ENCODE data around the gene CNTLN. TPM values are rescaled to one million over a fixed set of nuclear protein-coding genes. Genes with fewer than 3 reads are reported as not detected.

Gene CNTLN
- total and polyA plus RNA-seq, 4 donors = 2.1 to 30.3 (median 4.0) TPM

GRCh38 chr9:17453751-17454150 lies 318.9 kb downstream of the CNTLN start:
- Histone ChIP-seq H3K4me3 (no peak overlapping the region), H3K4me1 (ENCODE audit: control insufficient read depth in 5 of 5, insufficient read depth in 5 of 5, low read length in 5 of 5) (peaks cover 0 to 2% (median 0%) of the 10 kb centered on the region in 5 donors), H3K9ac (ENCODE audit: insufficient read depth in 1 of 2, low read length in 2 of 2) (no peak overlapping the region), H3K27ac (ENCODE audit: low read depth in 1 of 2, low read length in 1 of 2) (no peak overlapping the region), H3K27me3 (ENCODE audit: control insufficient read depth in 3 of 3, insufficient read depth in 3 of 3, low read length in 2 of 3) (no peaks in the 10 kb centered on the region), H3K9me3 (ENCODE audit: control insufficient read depth in 4 of 4, insufficient read depth in 3 of 4, low read length in 3 of 4) (peaks cover 0 to 3% (median 0%) of the 10 kb centered on the region in 4 donors), H3K36me3 (ENCODE audit: control insufficient read depth in 4 of 4, insufficient read depth in 4 of 4, low read length in 4 of 4) (no peaks in the 10 kb centered on the region)
- 95 to 97% methylated on average over 5 of the region's 5 CpGs for WGBS, 2 donors
- no peak for ATAC-seq (ENCODE audit: insufficient read depth, low FRiP score)
- DNase-seq = no peak
- TF ChIP-seq CTCF (IDR thresholded peaks at IDR 0.05; ENCODE audit: control extremely low read depth, extremely low read depth) = no peak

GRCh38 chr9:17462869-17463464 lies 328.1 kb downstream of the CNTLN start:
- peak; percentile 53 for TF ChIP-seq CTCF (IDR thresholded peaks at IDR 0.05; ENCODE audit: control extremely low read depth, extremely low read depth)
- peak; percentile 58 for ATAC-seq (ENCODE audit: insufficient read depth, low FRiP score)
- peaks cover 0 to 10% (median 2%) of the 10 kb centered on the region in 4 donors for H3K36me3 ChIP-seq (ENCODE audit: control insufficient read depth in 4 of 4, insufficient read depth in 4 of 4, low read length in 4 of 4)
- DNase-seq = peak; percentile 39 to 89 (median 81)
- H3K4me1 ChIP-seq (ENCODE audit: control insufficient read depth in 5 of 5, insufficient read depth in 5 of 5, low read length in 5 of 5) = no peaks in the 10 kb centered on the region
- no peak overlapping the region for H3K4me3 ChIP-seq
- no peak overlapping the region for H3K9ac ChIP-seq (ENCODE audit: insufficient read depth in 1 of 2, low read length in 2 of 2)
- H3K27ac ChIP-seq (ENCODE audit: low read depth in 1 of 2, low read length in 1 of 2) = no peak overlapping the region
- no peaks in the 10 kb centered on the region for H3K9me3 ChIP-seq (ENCODE audit: control insufficient read depth in 4 of 4, insufficient read depth in 3 of 4, low read length in 3 of 4)
- 53 to 62% methylated on average over 5 of the region's 5 CpGs for WGBS, 2 donors
- H3K27me3 ChIP-seq (ENCODE audit: control insufficient read depth in 3 of 3, insufficient read depth in 3 of 3, low read length in 2 of 3) = no peaks in the 10 kb centered on the region

- no peak for TF ChIP-seq CTCF (IDR thresholded peaks at IDR 0.05; ENCODE audit: control extremely low read depth, extremely low read depth)
- WGBS, 2 donors = 94 to 97% methylated on average over 5 of the region's 5 CpGs
Measured at GRCh38 chr9:17470036-17470813, 335.4 kb downstream of the CNTLN start.

More at GRCh38 chr9:17470036-17470813, 335.4 kb downstream of the CNTLN start:
- DNase-seq (no peak), ATAC-seq (ENCODE audit: insufficient read depth, low FRiP score) (no peak)
- Histone ChIP-seq H3K9me3 (ENCODE audit: control insufficient read depth in 4 of 4, insufficient read depth in 3 of 4, low read length in 3 of 4) (no peaks in the 10 kb centered on the region), H3K27ac (ENCODE audit: low read depth in 1 of 2, low read length in 1 of 2) (no peak overlapping the region), H3K4me1 (ENCODE audit: control insufficient read depth in 5 of 5, insufficient read depth in 5 of 5, low read length in 5 of 5) (no peaks in the 10 kb centered on the region), H3K27me3 (ENCODE audit: control insufficient read depth in 3 of 3, insufficient read depth in 3 of 3, low read length in 2 of 3) (no peaks in the 10 kb centered on the region), H3K36me3 (ENCODE audit: control insufficient read depth in 4 of 4, insufficient read depth in 4 of 4, low read length in 4 of 4) (peaks cover 0 to 16% (median 4%) of the 10 kb centered on the region in 4 donors), H3K4me3 (no peak overlapping the region), H3K9ac (ENCODE audit: insufficient read depth in 1 of 2, low read length in 2 of 2) (no peak overlapping the region)

Data from lung (tissue), 12 donors.